Stimulated activated naive CD8-positive, alpha-beta T cell treated with anti-CD3 and anti-CD28 coated beads, Interleukin-15, Interleukin-2, amounts not matched to agents 100 ng/mL and 50 ng/mL, for 24 hours (primary cell): ENCODE measurements around the gene DENND11.

Source experiments
- H3K27ac Mint-ChIP-seq: one replicate; pipeline ENCODE4 v1.8.0; 2021; ENCODE audit warnings: mild to moderate bottlenecking, mixed read lengths
- H3K27me3 Mint-ChIP-seq: one replicate; pipeline ENCODE4 v1.8.0; 2021; ENCODE audit warnings: mixed read lengths
- H3K36me3 Mint-ChIP-seq: one replicate; pipeline ENCODE4 v1.8.0; 2021; ENCODE audit warnings: low read depth, mixed read lengths
- H3K4me1 Mint-ChIP-seq: one replicate; pipeline ENCODE4 v1.8.0; 2021; ENCODE audit warnings: low read depth, mixed read lengths
- H3K4me3 Mint-ChIP-seq: one replicate; pipeline ENCODE4 v1.8.0; 2021; ENCODE audit warnings: mild to moderate bottlenecking, mixed read lengths
- H3K9me3 Mint-ChIP-seq: one replicate; pipeline ENCODE4 v1.8.0; 2021; ENCODE audit warnings: mixed read lengths

DENND11 gene

GRCh38 chr7:141676618-141677017 is 25.3 kb downstream of the DENND11 start:
- Mint-ChIP-seq H3K27me3 (no peaks in the 10 kb centered on the region), H3K9me3 (no peaks in the 10 kb centered on the region), H3K36me3 (peaks cover 27% of the 10 kb centered on the region), H3K4me3 (no peak overlapping the region), H3K27ac (no peak overlapping the region), H3K4me1 (peaks cover 26% of the 10 kb centered on the region)

- Mint-ChIP-seq H3K4me3 (no peak overlapping the region), H3K27ac (peak overlapping the region; percentile 58), H3K27me3 (no peaks in the 10 kb centered on the region), H3K4me1 (peaks cover 26% of the 10 kb centered on the region), H3K9me3 (no peaks in the 10 kb centered on the region), H3K36me3 (peaks cover 28% of the 10 kb centered on the region)
These were observed 26.3 kb downstream of the DENND11 start for GRCh38 chr7:141675436-141676215.

- Mint-ChIP-seq H3K9me3 (no peaks in the 10 kb centered on the region), H3K27ac (peak overlapping the region; percentile 58), H3K4me3 (no peak overlapping the region), H3K4me1 (peaks cover 26% of the 10 kb centered on the region), H3K27me3 (no peaks in the 10 kb centered on the region), H3K36me3 (peaks cover 24% of the 10 kb centered on the region)
These were observed 27.3 kb downstream of the DENND11 start for GRCh38 chr7:141674702-141675101.

GRCh38 chr7:141674171-141674671 is 27.7 kb downstream of the DENND11 start:
- peaks cover 25% of the 10 kb centered on the region for H3K4me1 Mint-ChIP-seq
- no peak overlapping the region for H3K27ac Mint-ChIP-seq
- H3K27me3 Mint-ChIP-seq: no peaks in the 10 kb centered on the region
- no peaks in the 10 kb centered on the region for H3K9me3 Mint-ChIP-seq
- no peak overlapping the region for H3K4me3 Mint-ChIP-seq
- H3K36me3 Mint-ChIP-seq: peaks cover 24% of the 10 kb centered on the region

- H3K27ac Mint-ChIP-seq: no peak overlapping the region
- peaks cover 24% of the 10 kb centered on the region for H3K36me3 Mint-ChIP-seq
- no peaks in the 10 kb centered on the region for H3K9me3 Mint-ChIP-seq
- no peaks in the 10 kb centered on the region for H3K27me3 Mint-ChIP-seq
- no peak overlapping the region for H3K4me3 Mint-ChIP-seq
- H3K4me1 Mint-ChIP-seq: peaks cover 17% of the 10 kb centered on the region
These were observed 28.6 kb downstream of the DENND11 start for GRCh38 chr7:141673346-141673745.

GRCh38 chr7:141671705-141672496 is 30.1 kb downstream of the DENND11 start:
- Mint-ChIP-seq H3K27me3 (no peaks in the 10 kb centered on the region), H3K4me3 (no peak overlapping the region), H3K36me3 (peaks cover 21% of the 10 kb centered on the region), H3K4me1 (peaks cover 17% of the 10 kb centered on the region), H3K9me3 (no peaks in the 10 kb centered on the region), H3K27ac (peak overlapping the region; percentile 12)

GRCh38 chr7:141668853-141669252 is 33.1 kb downstream of the DENND11 start:
- no peaks in the 10 kb centered on the region for H3K9me3 Mint-ChIP-seq

GRCh38 chr7:141666071-141666470 is 35.9 kb downstream of the DENND11 start:
- no peaks in the 10 kb centered on the region for H3K27me3 Mint-ChIP-seq
- no peak overlapping the region for H3K4me3 Mint-ChIP-seq
- H3K9me3 Mint-ChIP-seq: no peaks in the 10 kb centered on the region
- peaks cover 10% of the 10 kb centered on the region for H3K4me1 Mint-ChIP-seq
- peaks cover 31% of the 10 kb centered on the region for H3K36me3 Mint-ChIP-seq
- peak overlapping the region; percentile 2 for H3K27ac Mint-ChIP-seq

More at GRCh38 chr7:141668853-141669252, 33.1 kb downstream of the DENND11 start:
- Mint-ChIP-seq H3K27ac (peak overlapping the region; percentile 52), H3K4me1 (no peaks in the 10 kb centered on the region), H3K4me3 (no peak overlapping the region), H3K36me3 (peaks cover 26% of the 10 kb centered on the region), H3K27me3 (no peaks in the 10 kb centered on the region)

GRCh38 chr7:141665208-141666035 is 36.5 kb downstream of the DENND11 start:
- Mint-ChIP-seq H3K4me3 (no peak overlapping the region), H3K9me3 (no peaks in the 10 kb centered on the region), H3K27me3 (no peaks in the 10 kb centered on the region), H3K36me3 (peaks cover 38% of the 10 kb centered on the region), H3K27ac (no peak overlapping the region), H3K4me1 (peaks cover 10% of the 10 kb centered on the region)

GRCh38 chr7:141664450-141664849 is 37.5 kb downstream of the DENND11 start:
- H3K27me3 Mint-ChIP-seq: no peaks in the 10 kb centered on the region
- H3K27ac Mint-ChIP-seq: no peak overlapping the region
- no peak overlapping the region for H3K4me3 Mint-ChIP-seq
- no peaks in the 10 kb centered on the region for H3K9me3 Mint-ChIP-seq
- H3K36me3 Mint-ChIP-seq: peaks cover 43% of the 10 kb centered on the region
- peaks cover 10% of the 10 kb centered on the region for H3K4me1 Mint-ChIP-seq

GRCh38 chr7:141663081-141663849 is 38.7 kb downstream of the DENND11 start:
- Mint-ChIP-seq H3K4me1 (peaks cover 10% of the 10 kb centered on the region), H3K9me3 (no peaks in the 10 kb centered on the region), H3K36me3 (peaks cover 44% of the 10 kb centered on the region), H3K27ac (peak overlapping the region; percentile 74), H3K27me3 (no peaks in the 10 kb centered on the region), H3K4me3 (no peak overlapping the region)

GRCh38 chr7:141660259-141660658 is 41.7 kb downstream of the DENND11 start:
- Mint-ChIP-seq H3K36me3 (peaks cover 48% of the 10 kb centered on the region), H3K9me3 (no peaks in the 10 kb centered on the region), H3K27me3 (no peaks in the 10 kb centered on the region), H3K4me3 (no peak overlapping the region), H3K27ac (peak overlapping the region; percentile 71), H3K4me1 (peaks cover 10% of the 10 kb centered on the region)

GRCh38 chr7:141659501-141659900 is 42.5 kb downstream of the DENND11 start:
- H3K27ac Mint-ChIP-seq: peak overlapping the region; percentile 71
- peaks cover 56% of the 10 kb centered on the region for H3K36me3 Mint-ChIP-seq
- H3K27me3 Mint-ChIP-seq: no peaks in the 10 kb centered on the region
- H3K4me1 Mint-ChIP-seq: peaks cover 11% of the 10 kb centered on the region
- no peaks in the 10 kb centered on the region for H3K9me3 Mint-ChIP-seq
- no peak overlapping the region for H3K4me3 Mint-ChIP-seq

- Mint-ChIP-seq H3K9me3 (no peaks in the 10 kb centered on the region), H3K4me3 (no peak overlapping the region), H3K27ac (peak overlapping the region; percentile 1), H3K27me3 (no peaks in the 10 kb centered on the region), H3K4me1 (peaks cover 5% of the 10 kb centered on the region), H3K36me3 (peaks cover 48% of the 10 kb centered on the region)
These were observed 47.4 kb downstream of the DENND11 start for GRCh38 chr7:141654551-141654950.
